Parathyroid adenoma (tissue), 2 donors: Measurements from ENCODE around the gene ACSM4.

Experiments used
- H2AFZ ChIP-seq: fragments of 300-600 bp; sonication (generic); one replicate; pipeline ENCODE4 v1.7.0; 2017; ENCODE audit warnings: antibody characterized with exemption, mild to moderate bottlenecking
- H3K27ac ChIP-seq: fragments of 300-600 bp; sonication (generic); one replicate; pipeline ENCODE4 v1.7.0; 2017
- H3K27me3 ChIP-seq: fragments of 300-600 bp; sonication (generic); one replicate; pipeline ENCODE4 v1.7.0; 2017; ENCODE audit warnings: low read length; ENCODE audit not compliant: control insufficient read depth, insufficient read depth
- H3K36me3 ChIP-seq: fragments of 300-600 bp; sonication (generic); one replicate; pipeline ENCODE4 v1.7.0; 2017; ENCODE audit warnings: low read length; ENCODE audit not compliant: control insufficient read depth, insufficient read depth
- H3K4me1 ChIP-seq: fragments of 300-600 bp; sonication (generic); one replicate; pipeline ENCODE4 v1.7.0; 2017; ENCODE audit warnings: control low read depth
- H3K4me2 ChIP-seq: fragments of 300-600 bp; sonication (generic); one replicate; pipeline ENCODE4 v1.7.0; 2017; ENCODE audit warnings: low read length
- H3K4me3 ChIP-seq: fragments of 300-600 bp; sonication (generic); one replicate; pipeline ENCODE4 v1.7.0; 2017; ENCODE audit warnings: low read depth, low read length
- H3K79me2 ChIP-seq: fragments of 300-600 bp; sonication (generic); one replicate; pipeline ENCODE4 v1.7.0; 2017; ENCODE audit warnings: control low read depth
- H3K9ac ChIP-seq: fragments of 300-600 bp; sonication (generic); one replicate; pipeline ENCODE4 v1.7.0; 2017; ENCODE audit warnings: mild to moderate bottlenecking
- H3K9me3 ChIP-seq: fragments of 300-600 bp; sonication (generic); one replicate; pipeline ENCODE4 v1.7.0; 2017; ENCODE audit warnings: low read length; ENCODE audit not compliant: control insufficient read depth
- TF ChIP-seq, protein P1 (sequence below): fragments of 300-600 bp; sonication (generic); IDR thresholded peaks from one replicate; pipeline ENCODE4 v1.7.0; 2017; ENCODE audit warnings: antibody characterized with exemption, mild to moderate bottlenecking
- donor health status: primary hyperparathyroidism.

Gene ACSM4

DNA sequence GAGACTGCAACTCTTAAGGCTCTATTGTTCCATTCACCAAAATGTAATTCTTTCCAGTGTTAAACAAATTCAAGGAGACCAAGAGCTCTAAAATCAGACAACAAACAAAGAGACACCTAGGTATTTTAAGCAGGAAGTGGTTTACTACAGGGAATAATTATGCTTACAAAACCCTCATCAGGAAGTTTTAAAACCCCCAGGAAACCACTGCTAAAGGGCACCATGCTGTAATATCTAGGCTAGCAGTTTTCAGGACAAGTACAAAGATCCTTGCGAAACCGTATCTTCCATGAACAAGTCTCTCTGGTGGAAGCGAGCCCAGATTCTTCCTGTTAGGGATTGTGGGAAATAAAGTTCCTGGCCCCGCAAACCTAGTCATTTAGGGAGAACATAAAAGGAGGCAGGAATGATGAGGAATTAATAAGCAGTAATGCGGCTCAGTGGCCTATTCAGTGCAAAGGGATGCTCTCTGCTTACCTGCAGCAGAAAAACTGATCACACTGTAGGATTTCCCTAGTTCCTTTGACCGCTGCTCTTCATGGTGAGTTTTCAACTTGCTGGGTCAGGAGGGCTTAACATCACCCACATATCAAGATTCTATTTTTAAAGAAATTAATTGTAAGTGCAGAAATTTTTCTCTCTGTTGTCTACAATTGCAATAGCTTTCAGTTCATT lies 42.8 kb downstream of the ACSM4 start:
- Histone ChIP-seq H3K36me3 (no peaks in the 10 kb centered on the region), H3K4me1 (no peaks in the 10 kb centered on the region), H3K9me3 (no peaks in the 10 kb centered on the region), H3K27me3 (no peaks in the 10 kb centered on the region), H3K4me2 (no peak overlapping the region), H2AFZ (no peak overlapping the region), H3K27ac (no peak overlapping the region), H3K79me2 (no peaks in the 10 kb centered on the region), H3K9ac (no peak overlapping the region), H3K4me3 (no peak overlapping the region)
- TF ChIP-seq, protein P1, sequence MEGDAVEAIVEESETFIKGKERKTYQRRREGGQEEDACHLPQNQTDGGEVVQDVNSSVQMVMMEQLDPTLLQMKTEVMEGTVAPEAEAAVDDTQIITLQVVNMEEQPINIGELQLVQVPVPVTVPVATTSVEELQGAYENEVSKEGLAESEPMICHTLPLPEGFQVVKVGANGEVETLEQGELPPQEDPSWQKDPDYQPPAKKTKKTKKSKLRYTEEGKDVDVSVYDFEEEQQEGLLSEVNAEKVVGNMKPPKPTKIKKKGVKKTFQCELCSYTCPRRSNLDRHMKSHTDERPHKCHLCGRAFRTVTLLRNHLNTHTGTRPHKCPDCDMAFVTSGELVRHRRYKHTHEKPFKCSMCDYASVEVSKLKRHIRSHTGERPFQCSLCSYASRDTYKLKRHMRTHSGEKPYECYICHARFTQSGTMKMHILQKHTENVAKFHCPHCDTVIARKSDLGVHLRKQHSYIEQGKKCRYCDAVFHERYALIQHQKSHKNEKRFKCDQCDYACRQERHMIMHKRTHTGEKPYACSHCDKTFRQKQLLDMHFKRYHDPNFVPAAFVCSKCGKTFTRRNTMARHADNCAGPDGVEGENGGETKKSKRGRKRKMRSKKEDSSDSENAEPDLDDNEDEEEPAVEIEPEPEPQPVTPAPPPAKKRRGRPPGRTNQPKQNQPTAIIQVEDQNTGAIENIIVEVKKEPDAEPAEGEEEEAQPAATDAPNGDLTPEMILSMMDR: no peak

DNA sequence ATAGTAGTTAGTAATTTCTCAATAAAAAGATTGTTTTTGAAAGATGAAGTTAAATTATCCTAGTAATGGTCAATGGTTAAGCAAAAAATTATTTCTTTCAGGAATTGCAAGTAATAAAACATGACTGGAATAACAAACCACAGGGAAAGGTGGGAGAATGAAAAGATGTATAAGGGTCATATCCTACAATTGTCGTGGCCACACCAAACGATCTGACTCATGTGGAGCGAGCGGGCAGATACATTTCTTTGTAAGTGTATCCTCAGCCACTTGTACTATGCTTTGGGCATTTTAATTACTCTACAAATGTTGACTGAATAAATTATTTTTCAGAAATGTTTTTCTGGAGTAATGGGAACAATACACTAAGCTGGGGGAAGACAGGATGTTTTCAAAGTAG lies 45.5 kb downstream of the ACSM4 start:
- H3K4me3 ChIP-seq: no peak overlapping the region
- H3K36me3 ChIP-seq: no peaks in the 10 kb centered on the region
- no peak overlapping the region for H3K9ac ChIP-seq
- no peaks in the 10 kb centered on the region for H3K27me3 ChIP-seq
- no peak overlapping the region for H2AFZ ChIP-seq
- H3K79me2 ChIP-seq: no peaks in the 10 kb centered on the region
- H3K27ac ChIP-seq: no peak overlapping the region
- TF ChIP-seq, protein P1: no peak
- no peak overlapping the region for H3K4me2 ChIP-seq
- no peaks in the 10 kb centered on the region for H3K4me1 ChIP-seq
- H3K9me3 ChIP-seq: no peaks in the 10 kb centered on the region

- H2AFZ ChIP-seq: no peak overlapping the region
- TF ChIP-seq, protein P1: no peak
Observed at GRCh38 chr12:7351177-7351576, 47.3 kb downstream of the ACSM4 start.

GRCh38 chr12:7352661-7353060 lies 48.8 kb downstream of the ACSM4 start:
- Histone ChIP-seq H3K9me3 (no peaks in the 10 kb centered on the region), H3K27ac (no peak overlapping the region), H2AFZ (no peak overlapping the region), H3K9ac (no peak overlapping the region), H3K36me3 (no peaks in the 10 kb centered on the region), H3K4me1 (no peaks in the 10 kb centered on the region), H3K4me3 (no peak overlapping the region), H3K4me2 (no peak overlapping the region), H3K27me3 (no peaks in the 10 kb centered on the region), H3K79me2 (no peaks in the 10 kb centered on the region)
- TF ChIP-seq, protein P1: no peak

More at GRCh38 chr12:7351177-7351576, 47.3 kb downstream of the ACSM4 start:
- Histone ChIP-seq H3K79me2 (no peaks in the 10 kb centered on the region), H3K36me3 (no peaks in the 10 kb centered on the region), H3K9me3 (no peaks in the 10 kb centered on the region), H3K27me3 (no peaks in the 10 kb centered on the region), H3K27ac (no peak overlapping the region), H3K4me2 (no peak overlapping the region), H3K4me3 (no peak overlapping the region), H3K4me1 (no peaks in the 10 kb centered on the region), H3K9ac (no peak overlapping the region)

GRCh38 chr12:7354529-7354928 lies 50.7 kb downstream of the ACSM4 start:
- no peaks in the 10 kb centered on the region for H3K9me3 ChIP-seq
- no peaks in the 10 kb centered on the region for H3K36me3 ChIP-seq
- H3K79me2 ChIP-seq: no peaks in the 10 kb centered on the region
- no peak overlapping the region for H2AFZ ChIP-seq
- no peaks in the 10 kb centered on the region for H3K4me1 ChIP-seq
- H3K27me3 ChIP-seq: no peaks in the 10 kb centered on the region
- no peak overlapping the region for H3K27ac ChIP-seq
- TF ChIP-seq, protein P1: no peak
- H3K9ac ChIP-seq: no peak overlapping the region
- H3K4me2 ChIP-seq: no peak overlapping the region
- H3K4me3 ChIP-seq: no peak overlapping the region
